ENCODE data around the gene ETV6.
A peak's percentile ranks its signal among the peaks of the same experiment; 100 is the strongest.

Gene ETV6

GRCh38 chr12:11812241-11812585, 162.7 kb downstream of the ETV6 start:
- DNase-seq: no peak

GRCh38 chr12:11812586-11813437, 163.3 kb downstream of the ETV6 start:
- DNase-seq: no peak

GRCh38 chr12:11813438-11813813, 164.0 kb downstream of the ETV6 start:
- no peak for DNase-seq

DNA sequence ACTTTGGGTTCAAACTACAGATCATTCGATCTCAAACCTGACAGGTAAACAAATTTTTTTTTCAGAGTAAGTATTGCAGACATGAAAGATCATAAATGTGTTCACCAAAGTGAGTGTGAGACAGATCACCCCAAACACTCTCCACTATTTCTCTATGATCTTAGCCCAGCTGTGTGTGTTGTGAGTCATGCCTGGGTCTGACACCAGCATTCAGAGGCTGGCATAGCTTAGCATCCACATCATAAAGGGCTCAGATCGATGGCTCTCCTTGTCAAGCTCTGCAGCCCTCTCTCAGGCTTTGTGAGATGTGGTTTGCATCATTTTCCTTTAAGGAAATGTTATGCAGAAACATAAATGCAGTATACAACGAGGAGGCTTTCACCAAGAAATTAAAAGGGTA, 164.9 kb downstream of the ETV6 start:
- DNase-seq: no peak

DNA sequence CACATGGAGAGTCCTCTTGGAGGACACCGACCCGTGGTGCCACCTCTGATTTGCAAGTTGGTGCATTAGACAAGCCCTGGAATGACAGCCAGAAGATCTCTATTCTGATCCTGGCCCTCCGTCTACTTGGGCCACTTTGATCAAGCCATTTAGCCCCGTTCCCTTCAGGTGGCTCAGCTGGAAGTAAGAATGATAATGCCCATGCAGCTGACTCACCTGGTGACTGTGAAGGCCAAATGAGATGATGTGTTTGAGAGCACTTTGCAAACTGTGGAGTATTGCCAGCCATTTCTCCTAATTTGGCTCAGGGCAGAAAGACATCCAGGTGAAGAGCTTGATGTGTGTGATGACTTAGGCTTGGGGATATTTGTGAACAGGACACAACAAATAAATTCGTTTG, 165.9 kb downstream of the ETV6 start:
- DNase-seq: no peak

GRCh38 chr12:11819643-11820042, 170.2 kb downstream of the ETV6 start:
- DNase-seq: no peak

GRCh38 chr12:11820476-11820875, 171.0 kb downstream of the ETV6 start:
- no peak for DNase-seq

DNA sequence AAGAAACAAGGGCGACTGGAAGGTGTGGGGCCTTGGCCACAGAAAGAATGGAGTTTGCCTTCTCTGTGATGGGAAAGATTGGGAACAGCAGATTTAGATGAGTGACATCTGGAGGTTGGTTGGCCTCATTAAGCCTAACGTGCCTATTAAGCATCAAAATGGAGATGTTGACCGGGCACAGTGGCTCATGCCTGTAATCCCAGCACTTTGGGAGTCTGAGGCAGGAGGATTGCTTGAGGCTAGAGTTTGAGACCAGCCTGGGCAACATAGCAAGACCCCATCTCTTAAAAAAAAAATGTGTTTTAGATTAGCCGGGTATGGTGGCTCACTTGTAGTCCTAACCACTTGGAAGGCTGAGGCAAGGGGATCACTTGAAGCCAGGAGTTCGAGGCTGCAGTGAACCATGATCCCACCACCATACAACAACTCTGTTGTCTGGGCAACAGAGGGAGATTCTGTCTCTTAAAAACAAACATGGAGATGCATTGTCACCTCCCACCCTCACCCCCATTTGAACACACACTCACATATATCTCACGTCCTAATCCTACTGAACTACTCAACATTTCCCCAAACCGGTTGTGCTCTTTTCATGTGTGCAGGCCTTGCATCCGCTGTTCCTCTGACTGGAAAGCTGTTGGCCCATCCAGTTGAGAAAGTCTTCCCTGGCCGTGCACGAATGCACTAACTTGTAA, 172.1 kb downstream of the ETV6 start:
- DNase-seq: no peak

- peak; percentile 24 for DNase-seq
Observed at GRCh38 chr12:11822081-11822834, 172.8 kb downstream of the ETV6 start.

DNA sequence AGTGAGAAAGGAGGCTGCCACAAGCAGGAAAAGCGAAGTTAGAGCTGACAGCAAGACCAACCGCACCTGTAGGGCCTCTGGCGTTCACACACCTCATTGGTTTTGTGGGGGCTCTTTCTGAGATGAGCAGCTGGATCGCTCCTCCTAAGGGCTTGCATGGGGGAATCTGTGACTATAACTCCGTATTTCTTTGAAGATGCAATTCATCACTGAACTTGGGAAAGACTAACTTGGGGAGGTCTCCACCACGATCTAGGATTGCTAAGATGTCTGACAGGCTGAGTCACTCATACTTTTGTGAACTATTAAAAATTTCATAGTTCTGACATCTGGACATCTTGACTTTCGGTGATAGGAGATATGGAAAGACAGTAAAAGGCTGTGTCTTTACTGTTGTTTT, 173.6 kb downstream of the ETV6 start:
- DNase-seq: no peak

DNA sequence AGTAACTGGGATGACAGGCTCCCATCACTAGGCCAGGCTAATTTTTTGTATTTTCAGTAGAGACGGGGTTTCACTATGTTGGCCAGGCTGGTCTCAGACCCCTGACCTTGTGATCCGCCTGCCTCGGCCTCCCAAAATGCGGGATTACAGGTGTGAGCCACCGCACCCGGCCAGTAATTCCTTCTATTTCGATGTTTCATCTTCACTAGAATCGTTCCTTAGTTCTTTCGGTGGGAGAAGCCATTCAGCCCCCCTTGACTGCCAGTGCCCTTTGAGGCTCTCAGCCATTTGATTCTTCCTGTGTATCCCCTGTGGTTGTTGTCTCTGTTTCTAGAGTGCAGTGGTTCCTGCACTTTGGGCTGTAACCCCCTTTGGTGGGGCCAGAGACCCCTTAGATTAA, 174.1 kb downstream of the ETV6 start:
- DNase-seq: no peak

DNA sequence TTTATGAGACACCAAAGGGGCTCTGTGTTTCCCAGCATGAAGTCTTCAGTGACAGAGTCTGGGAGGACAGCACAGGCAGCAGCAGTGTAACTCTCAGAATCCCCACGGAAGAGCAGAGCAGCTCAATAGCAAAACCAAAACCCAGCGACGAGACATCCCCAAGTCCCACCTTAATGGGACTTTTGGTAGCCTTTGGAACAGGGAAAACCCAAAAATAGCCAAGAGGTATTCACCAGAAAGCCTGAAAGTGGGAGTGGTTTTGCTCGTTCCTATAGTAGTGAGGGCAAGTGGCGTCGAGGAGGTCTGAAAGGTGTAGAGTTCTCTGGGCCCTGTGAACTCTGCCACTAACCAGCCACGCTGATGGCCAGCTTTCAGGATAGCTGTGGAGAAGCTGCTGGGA, 174.6 kb downstream of the ETV6 start:
- no peak for DNase-seq

DNA sequence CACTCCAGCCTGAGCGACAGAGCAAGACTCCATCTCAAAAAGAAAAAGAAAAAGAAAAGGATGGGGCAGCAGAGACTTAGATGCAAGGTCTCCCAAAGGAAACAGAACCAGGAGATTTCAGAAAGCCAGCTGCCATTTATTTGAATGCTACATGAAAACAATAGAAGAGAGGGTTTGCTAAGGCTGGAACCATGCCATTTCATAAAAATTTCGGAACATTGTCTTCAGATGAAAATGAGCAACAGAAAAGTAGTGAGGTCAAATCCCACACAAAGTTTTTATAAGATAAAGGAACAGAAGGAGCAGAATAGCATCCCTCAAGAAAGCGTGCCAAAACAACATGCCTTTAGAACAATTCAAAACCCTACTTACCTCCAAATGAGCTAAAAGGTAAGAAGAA, 175.3 kb downstream of the ETV6 start:
- no peak for DNase-seq

DNA sequence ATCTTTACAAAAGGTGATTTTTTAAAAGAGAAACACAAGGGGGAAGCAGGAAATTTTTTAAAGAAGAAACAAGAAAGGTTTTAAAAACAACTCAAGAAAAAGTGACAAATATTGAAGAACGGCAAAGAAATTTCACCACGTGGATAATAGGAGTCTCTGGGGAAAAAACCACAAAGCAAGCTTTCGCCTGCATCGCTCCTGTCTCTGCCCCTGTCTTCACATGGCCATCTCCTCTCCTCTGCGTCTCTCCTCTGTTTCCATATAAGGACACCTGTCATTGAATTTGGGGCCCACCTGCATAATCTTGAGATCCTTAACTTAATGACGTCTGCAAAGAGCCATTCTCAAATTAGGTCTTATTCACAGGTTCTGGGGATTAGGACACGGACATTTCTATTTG, 175.8 kb downstream of the ETV6 start:
- DNase-seq: no peak

- no peak for DNase-seq
Observed at GRCh38 chr12:11826574-11826973, 177.1 kb downstream of the ETV6 start.

DNA sequence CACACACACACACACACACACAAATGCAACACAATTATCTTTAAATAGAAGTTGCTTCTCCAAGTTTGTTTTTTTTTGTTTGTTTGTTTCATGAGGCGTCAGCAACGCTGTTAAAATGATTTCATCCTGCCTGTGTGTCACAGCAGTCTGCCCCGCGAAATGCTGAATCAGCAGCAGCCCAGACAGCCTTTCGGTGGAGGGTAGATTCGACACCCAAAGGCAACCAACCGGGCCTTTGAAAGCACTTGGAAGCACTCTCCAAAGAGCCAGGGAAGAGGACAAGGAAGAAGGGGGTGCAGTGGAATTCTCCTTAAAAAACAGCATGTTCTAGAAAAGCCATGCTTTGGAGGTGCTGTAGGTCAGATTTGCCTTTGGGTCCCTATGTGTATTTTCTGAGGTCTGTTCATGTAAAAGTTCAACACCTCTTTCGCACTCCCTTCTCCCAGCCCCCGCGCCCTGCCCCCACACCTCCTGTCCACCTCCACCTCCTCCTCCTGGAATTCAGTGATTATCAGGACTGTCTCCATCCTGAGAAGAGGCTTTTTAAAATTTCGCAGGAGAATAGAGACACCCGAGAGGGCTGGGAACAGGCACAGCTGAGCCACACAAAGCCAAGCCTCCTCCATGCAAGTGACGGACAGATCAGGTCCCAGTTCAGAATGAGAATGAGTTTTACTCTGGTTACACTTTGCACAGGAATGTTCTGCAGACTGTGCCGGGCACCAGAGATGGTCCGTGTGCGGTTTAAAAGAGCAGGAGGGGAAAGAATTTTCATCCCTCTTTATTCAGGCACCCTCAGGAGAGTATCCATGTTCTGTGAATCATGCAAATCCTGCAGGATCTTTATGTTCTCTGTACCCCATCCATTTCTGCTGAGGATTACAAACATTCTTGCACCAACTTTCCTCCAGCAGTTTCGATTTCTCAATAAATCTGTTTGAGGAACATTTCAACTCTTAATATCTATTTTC, 177.9 kb downstream of the ETV6 start:
- DNase-seq: no peak

DNA sequence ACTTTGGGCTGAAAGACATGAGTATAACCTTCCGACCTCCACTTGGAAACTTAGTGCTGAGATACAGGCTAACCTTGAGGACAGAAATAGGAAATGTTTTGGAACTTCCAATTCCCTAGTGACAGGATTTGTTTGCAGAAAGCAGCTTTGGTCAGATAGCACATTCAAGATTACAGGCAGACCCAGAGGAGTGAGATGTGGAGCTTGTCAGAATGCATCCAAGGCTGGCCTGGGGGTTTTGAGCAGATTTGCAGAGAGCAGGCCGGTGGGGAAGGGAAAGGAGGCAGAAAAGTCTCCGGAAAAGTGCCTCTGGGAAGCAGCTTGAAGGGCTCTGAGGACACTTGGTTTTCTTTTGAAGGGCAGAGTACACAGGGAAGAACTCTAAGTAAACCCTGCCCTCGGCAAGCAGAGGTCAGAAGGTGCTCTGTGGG, 180.3 kb downstream of the ETV6 start:
- DNase-seq: no peak

- DNase-seq: no peak
Observed at GRCh38 chr12:11830307-11830801, 180.9 kb downstream of the ETV6 start.

- DNase-seq: no peak
Observed at GRCh38 chr12:11832093-11832492, 182.6 kb downstream of the ETV6 start.

DNA sequence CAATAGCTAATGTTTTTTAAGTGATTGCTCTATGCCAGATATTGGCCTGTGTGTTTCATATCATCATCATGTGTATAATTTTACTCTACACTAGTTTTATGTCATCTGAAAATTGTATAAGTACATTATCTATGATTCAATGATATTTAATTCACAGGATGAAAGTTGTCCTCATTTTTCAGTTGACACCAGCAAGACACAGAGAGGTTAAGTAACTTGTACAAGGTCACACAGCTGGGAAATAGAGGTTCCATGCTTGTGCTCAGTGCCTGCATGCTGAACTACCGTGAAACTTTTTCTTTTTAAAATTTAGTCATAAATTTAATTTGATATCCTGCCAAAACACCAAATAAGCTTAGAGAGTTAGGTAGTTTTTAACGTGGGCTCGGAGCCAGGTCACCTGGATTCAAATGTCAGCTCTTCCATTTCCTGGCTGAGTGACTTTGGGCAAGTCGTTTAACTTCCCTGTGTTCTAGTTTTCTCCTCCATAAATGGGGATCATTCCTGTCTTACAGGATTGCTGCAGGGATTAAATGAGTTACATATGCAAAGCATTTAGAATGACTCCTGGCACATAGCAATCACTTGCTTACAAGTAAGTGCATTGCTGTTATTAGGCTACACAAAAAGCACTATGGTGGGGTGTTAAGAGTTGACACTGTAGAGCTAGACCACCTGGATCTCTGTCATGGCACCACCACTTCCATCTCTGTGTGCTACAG, 183.9 kb downstream of the ETV6 start:
- no peak for DNase-seq

DNA sequence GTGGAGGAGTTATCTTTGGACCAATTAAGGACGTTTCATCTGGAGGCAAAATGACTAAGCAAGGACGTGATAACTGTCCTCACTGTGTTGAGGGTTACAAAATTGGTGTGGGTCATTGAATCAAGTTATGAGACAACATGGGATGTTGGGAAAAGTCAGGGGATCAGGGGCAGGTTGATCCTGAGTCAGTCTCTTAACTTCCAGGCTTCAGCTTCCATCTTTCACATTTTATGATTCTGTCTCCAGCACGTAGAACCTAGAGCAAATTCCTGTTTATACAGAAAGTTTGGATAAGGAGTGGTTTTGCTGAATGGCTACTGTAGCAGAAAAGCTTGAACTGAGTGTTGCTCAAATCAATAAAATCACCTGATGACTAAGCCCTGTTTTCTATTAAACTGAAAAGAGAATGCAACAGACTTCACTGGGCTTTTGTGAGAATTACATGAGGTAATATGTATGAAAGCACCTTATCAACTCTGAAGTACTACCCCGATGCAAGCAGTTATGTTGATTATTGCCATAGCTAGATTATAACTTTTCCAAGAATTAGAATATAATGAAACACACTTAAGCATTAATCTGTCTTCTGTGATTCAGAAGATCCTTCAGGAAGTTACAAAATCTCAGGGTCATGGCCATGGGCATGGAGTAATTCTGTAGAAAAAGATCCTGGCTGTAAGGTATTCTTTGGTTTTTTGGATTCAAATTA, 184.8 kb downstream of the ETV6 start:
- no peak for DNase-seq
